GM12864 (cell line): Measurements from ENCODE around the gene ZNF148.

Experiments used
- DNase-seq: peaks from one replicate; pipeline ENCODE4 v3.0.0-alpha.2; 2011; ENCODE audit warnings: low read depth
- H3K4me3 ChIP-seq: 2 replicates; pipeline ENCODE4 v1.5.1; 2011; ENCODE audit warnings: mild to moderate bottlenecking, low read depth, low read length, control low read depth
- CTCF ChIP-seq: IDR thresholded peaks from 2 replicates; pipeline ENCODE4 v1.5.1; 2011; ENCODE audit warnings: low read depth, mild to moderate bottlenecking, moderate library complexity, low read length, control low read depth, inconsistent platforms; ENCODE audit errors: missing control alignments

The ZNF148 gene

GRCh38 chr3:125246237-125246636 is 128.9 kb downstream of the ZNF148 start:
- H3K4me3 ChIP-seq: no peak overlapping the region
- TF ChIP-seq CTCF: no peak
- no peak for DNase-seq

- H3K4me3 ChIP-seq: no peak overlapping the region
- TF ChIP-seq CTCF: no peak
- DNase-seq: no peak
Observed at GRCh38 chr3:125245521-125245920, 129.6 kb downstream of the ZNF148 start.

GRCh38 chr3:125240496-125240895 is 134.6 kb downstream of the ZNF148 start:
- DNase-seq: no peak
- H3K4me3 ChIP-seq: no peak overlapping the region
- no peak for TF ChIP-seq CTCF

GRCh38 chr3:125239266-125239665 is 135.9 kb downstream of the ZNF148 start:
- H3K4me3 ChIP-seq: no peak overlapping the region
- DNase-seq: no peak
- TF ChIP-seq CTCF: no peak

GRCh38 chr3:125238759-125239158 is 136.4 kb downstream of the ZNF148 start:
- no peak overlapping the region for H3K4me3 ChIP-seq
- DNase-seq: no peak
- TF ChIP-seq CTCF: no peak

GRCh38 chr3:125236331-125236903 is 138.7 kb downstream of the ZNF148 start:
- TF ChIP-seq CTCF: no peak
- H3K4me3 ChIP-seq: no peak overlapping the region
- no peak for DNase-seq

- no peak for TF ChIP-seq CTCF
- no peak for DNase-seq
Observed at GRCh38 chr3:125234831-125235230, 140.3 kb downstream of the ZNF148 start.

More at GRCh38 chr3:125234831-125235230, 140.3 kb downstream of the ZNF148 start:
- H3K4me3 ChIP-seq: no peak overlapping the region
